ENCODE measurements around the gene POU6F1. TPM values are rescaled to one million over a fixed set of nuclear protein-coding genes. Genes with fewer than 3 reads are reported as not detected.

Gene POU6F1
- total and polyA plus RNA-seq, 10 of the 15 experiments (the other 5 are each of a cell fraction or from before 2014, with no cell fraction given) = 0.26 to 4.2 (median 1.2) TPM

Small RNAs within 50 kb of the gene (small RNA-seq; reads per million reads assigned to genes)
- gene RF00019 = not detected
- not detected for gene RNU6-199P

Other genes starting within 250 kb of the POU6F1 start
Only the 7 nearest of the 10 such genes appear.
- 59.9 and 72.0 TPM in 2 replicates for gene LETMD1, start 169.7 kb downstream of the POU6F1 start, total RNA-seq (2014; rRNA removed)
- 54.9 and 58.3 TPM in 2 replicates for gene LETMD1, start 169.7 kb downstream of the POU6F1 start, total RNA-seq (2014; rRNA removed; fragmentation: Illumina TruSeq; extraction: Trizol)
- gene LETMD1, start 169.7 kb downstream of the POU6F1 start, total RNA-seq (2021) = 44.7 and 48.1 TPM in 2 replicates
- gene LETMD1, start 169.7 kb downstream of the POU6F1 start, polyA plus RNA-seq (2011; rRNA removed) = 115 and 116 TPM in 2 replicates
- 91.2 and 91.8 TPM in 2 replicates for gene LETMD1, start 169.7 kb downstream of the POU6F1 start, polyA plus RNA-seq (2014; fragmentation: Illumina TruSeq; extraction: Trizol)
- 10 to 100 TPM; 36.5 to 37.1 TPM for gene LETMD1, start 169.7 kb downstream of the POU6F1 start, polyA plus RNA-seq (2014; fragmentation: Nextera tagmentation; extraction: Ambion mirVana)
- gene LETMD1, start 169.7 kb downstream of the POU6F1 start, polyA plus RNA-seq (2014; rRNA removed) = 79.0 and 82.6 TPM in 2 replicates
- 10 to 100 TPM; 30.3 to 33.7 TPM for gene LETMD1, start 169.7 kb downstream of the POU6F1 start, polyA plus RNA-seq (2016; fragmentation: Nextera tagmentation; extraction: Ambion mirVana)
- 7.9 and 8.3 TPM in 2 replicates for gene CSRNP2, start 134.5 kb downstream of the POU6F1 start, total RNA-seq (2014; rRNA removed)
- 4.4 and 5.0 TPM in 2 replicates for gene CSRNP2, start 134.5 kb downstream of the POU6F1 start, total RNA-seq (2014; rRNA removed; fragmentation: Illumina TruSeq; extraction: Trizol)
- gene CSRNP2, start 134.5 kb downstream of the POU6F1 start, total RNA-seq (2021) = 9.9 and 12.1 TPM in 2 replicates
- gene CSRNP2, start 134.5 kb downstream of the POU6F1 start, polyA plus RNA-seq (2011; rRNA removed) = 5.6 and 6.4 TPM in 2 replicates
- gene CSRNP2, start 134.5 kb downstream of the POU6F1 start, polyA plus RNA-seq (2014; fragmentation: Illumina TruSeq; extraction: Trizol) = 7.8 and 8.8 TPM in 2 replicates
- gene CSRNP2, start 134.5 kb downstream of the POU6F1 start, polyA plus RNA-seq (2014; fragmentation: Nextera tagmentation; extraction: Ambion mirVana) = 1 to 10 TPM; 1.2 to 1.4 TPM
- gene CSRNP2, start 134.5 kb downstream of the POU6F1 start, polyA plus RNA-seq (2014; rRNA removed) = 6.1 and 8.1 TPM in 2 replicates
- gene CSRNP2, start 134.5 kb downstream of the POU6F1 start, polyA plus RNA-seq (2016; fragmentation: Nextera tagmentation; extraction: Ambion mirVana) = 1 to 10 TPM; 4.8 to 6.9 TPM
- 13.4 and 14.0 TPM in 2 replicates for gene TFCP2, start 44.9 kb downstream of the POU6F1 start, total RNA-seq (2014; rRNA removed)
- gene TFCP2, start 44.9 kb downstream of the POU6F1 start, total RNA-seq (2014; rRNA removed; fragmentation: Illumina TruSeq; extraction: Trizol) = 13.0 and 13.9 TPM in 2 replicates
- gene TFCP2, start 44.9 kb downstream of the POU6F1 start, total RNA-seq (2021) = 22.3 and 24.3 TPM in 2 replicates
- gene TFCP2, start 44.9 kb downstream of the POU6F1 start, polyA plus RNA-seq (2011; rRNA removed) = 25.1 and 26.3 TPM in 2 replicates
- 29.7 and 44.0 TPM in 2 replicates for gene TFCP2, start 44.9 kb downstream of the POU6F1 start, polyA plus RNA-seq (2014; fragmentation: Illumina TruSeq; extraction: Trizol)
- gene TFCP2, start 44.9 kb downstream of the POU6F1 start, polyA plus RNA-seq (2014; fragmentation: Nextera tagmentation; extraction: Ambion mirVana) = 1 to 10 TPM; 5.8 to 9.4 TPM
- 18.9 and 19.7 TPM in 2 replicates for gene TFCP2, start 44.9 kb downstream of the POU6F1 start, polyA plus RNA-seq (2014; rRNA removed)
- 10 to 100 TPM; 12.1 to 15.0 TPM for gene TFCP2, start 44.9 kb downstream of the POU6F1 start, polyA plus RNA-seq (2016; fragmentation: Nextera tagmentation; extraction: Ambion mirVana)
- gene DAZAP2, start 20.8 kb upstream of the POU6F1 start, total RNA-seq (2014; rRNA removed) = 84.2 and 85.2 TPM in 2 replicates
- 94.3 and 94.8 TPM in 2 replicates for gene DAZAP2, start 20.8 kb upstream of the POU6F1 start, total RNA-seq (2014; rRNA removed; fragmentation: Illumina TruSeq; extraction: Trizol)
- 71.0 and 83.1 TPM in 2 replicates for gene DAZAP2, start 20.8 kb upstream of the POU6F1 start, total RNA-seq (2021)
- gene DAZAP2, start 20.8 kb upstream of the POU6F1 start, polyA plus RNA-seq (2011; rRNA removed) = 228 and 267 TPM in 2 replicates
- gene DAZAP2, start 20.8 kb upstream of the POU6F1 start, polyA plus RNA-seq (2014; fragmentation: Illumina TruSeq; extraction: Trizol) = 170 and 209 TPM in 2 replicates
- gene DAZAP2, start 20.8 kb upstream of the POU6F1 start, polyA plus RNA-seq (2014; fragmentation: Nextera tagmentation; extraction: Ambion mirVana) = 100 to 1,000 TPM; 197 to 222 TPM
- gene DAZAP2, start 20.8 kb upstream of the POU6F1 start, polyA plus RNA-seq (2014; rRNA removed) = 162 and 183 TPM in 2 replicates
- 100 to 1,000 TPM; 132 to 147 TPM for gene DAZAP2, start 20.8 kb upstream of the POU6F1 start, polyA plus RNA-seq (2016; fragmentation: Nextera tagmentation; extraction: Ambion mirVana)
- 1.7 and 3.0 TPM in 2 replicates for gene SMAGP, start 52.4 kb upstream of the POU6F1 start, total RNA-seq (2014; rRNA removed)
- gene SMAGP, start 52.4 kb upstream of the POU6F1 start, total RNA-seq (2014; rRNA removed; fragmentation: Illumina TruSeq; extraction: Trizol) = 2.6 and 3.2 TPM in 2 replicates
- gene SMAGP, start 52.4 kb upstream of the POU6F1 start, total RNA-seq (2021) = 3.1 and 4.0 TPM in 2 replicates
- gene SMAGP, start 52.4 kb upstream of the POU6F1 start, polyA plus RNA-seq (2011; rRNA removed) = 0.26 and 0.42 TPM in 2 replicates
- 7.1 and 8.1 TPM in 2 replicates for gene SMAGP, start 52.4 kb upstream of the POU6F1 start, polyA plus RNA-seq (2014; fragmentation: Illumina TruSeq; extraction: Trizol)
- gene SMAGP, start 52.4 kb upstream of the POU6F1 start, polyA plus RNA-seq (2014; fragmentation: Nextera tagmentation; extraction: Ambion mirVana) = 1 to 10 TPM; 5.3 to 6.3 TPM
- gene SMAGP, start 52.4 kb upstream of the POU6F1 start, polyA plus RNA-seq (2014; rRNA removed) = 3.9 and 4.9 TPM in 2 replicates
- 1 to 10 TPM; 3.8 to 4.5 TPM for gene SMAGP, start 52.4 kb upstream of the POU6F1 start, polyA plus RNA-seq (2016; fragmentation: Nextera tagmentation; extraction: Ambion mirVana)
- 31.4 and 31.6 TPM in 2 replicates for gene BIN2, start 106.1 kb upstream of the POU6F1 start, total RNA-seq (2014; rRNA removed)
- 30.0 and 32.6 TPM in 2 replicates for gene BIN2, start 106.1 kb upstream of the POU6F1 start, total RNA-seq (2014; rRNA removed; fragmentation: Illumina TruSeq; extraction: Trizol)
- gene BIN2, start 106.1 kb upstream of the POU6F1 start, total RNA-seq (2021) = 26.5 and 28.1 TPM in 2 replicates
- 22.8 and 24.6 TPM in 2 replicates for gene BIN2, start 106.1 kb upstream of the POU6F1 start, polyA plus RNA-seq (2011; rRNA removed)
- 38.3 and 42.3 TPM in 2 replicates for gene BIN2, start 106.1 kb upstream of the POU6F1 start, polyA plus RNA-seq (2014; fragmentation: Illumina TruSeq; extraction: Trizol)
- gene BIN2, start 106.1 kb upstream of the POU6F1 start, polyA plus RNA-seq (2014; fragmentation: Nextera tagmentation; extraction: Ambion mirVana) = 10 to 100 TPM in 1 of 2 experiments, 1 to 10 TPM in 1; 8.6 to 10.0 TPM
- 36.2 and 36.4 TPM in 2 replicates for gene BIN2, start 106.1 kb upstream of the POU6F1 start, polyA plus RNA-seq (2014; rRNA removed)
- gene BIN2, start 106.1 kb upstream of the POU6F1 start, polyA plus RNA-seq (2016; fragmentation: Nextera tagmentation; extraction: Ambion mirVana) = 10 to 100 TPM; 42.7 to 42.9 TPM
- not detected in 2 replicates for gene CELA1, start 128.6 kb upstream of the POU6F1 start, total RNA-seq (2014; rRNA removed)
- gene CELA1, start 128.6 kb upstream of the POU6F1 start, total RNA-seq (2014; rRNA removed; fragmentation: Illumina TruSeq; extraction: Trizol) = not detected in 2 replicates
- gene CELA1, start 128.6 kb upstream of the POU6F1 start, total RNA-seq (2021) = not detected in 2 replicates
- gene CELA1, start 128.6 kb upstream of the POU6F1 start, polyA plus RNA-seq (2011; rRNA removed) = not detected in 2 replicates
- not detected in 2 replicates for gene CELA1, start 128.6 kb upstream of the POU6F1 start, polyA plus RNA-seq (2014; fragmentation: Illumina TruSeq; extraction: Trizol)
- gene CELA1, start 128.6 kb upstream of the POU6F1 start, polyA plus RNA-seq (2014; fragmentation: Nextera tagmentation; extraction: Ambion mirVana) = not detected
- gene CELA1, start 128.6 kb upstream of the POU6F1 start, polyA plus RNA-seq (2014; rRNA removed) = not detected in 2 replicates
- not detected for gene CELA1, start 128.6 kb upstream of the POU6F1 start, polyA plus RNA-seq (2016; fragmentation: Nextera tagmentation; extraction: Ambion mirVana)